ENCODE results near the gene CEP68. TPM values are rescaled to one million over a fixed set of nuclear protein-coding genes. Genes with fewer than 3 reads are reported as not detected.

Gene CEP68
- total RNA-seq, 1 experiment from 2014 or later: 7.2 TPM

- POLR2A ChIA-PET: no interaction called here
- no peak overlapping the region for H3K4me3 Mint-ChIP-seq (ENCODE audit: unreplicated experiment)
- no TSS peak for BruUV-seq (replicated peaks)
- H3K27ac Mint-ChIP-seq (ENCODE audit: low read depth, unreplicated experiment): no peak overlapping the region
- intact Hi-C loops (cut with micrococcal nuclease): no loop called here
- no peaks in the 10 kb centered on the region for H3K9me3 Mint-ChIP-seq (ENCODE audit: unreplicated experiment)
- no peak for DNase-seq (ENCODE audit: unreplicated experiment)
- H3K27me3 Mint-ChIP-seq (ENCODE audit: insufficient read depth, unreplicated experiment): no peaks in the 10 kb centered on the region
- H3K36me3 Mint-ChIP-seq (ENCODE audit: insufficient read depth, unreplicated experiment): peaks cover 34% of the 10 kb centered on the region
- no peak for TF ChIP-seq CTCF (IDR thresholded peaks at IDR 0.05; ENCODE audit: unreplicated experiment)
- CTCF ChIA-PET: interaction anchor here (0.5 to 0.7 kb wide), 2 partner anchors 644 to 670 kb away, joined by 3 read pairs; no protein-coding TSS in a partner anchor
- no peaks in the 10 kb centered on the region for H3K4me1 Mint-ChIP-seq (ENCODE audit: insufficient read depth, unreplicated experiment)
These were observed 39.4 kb upstream of the CEP68 start for GRCh38 chr2:65016789-65017188.

GRCh38 chr2:65017335-65017734, 38.9 kb upstream of the CEP68 start:
- POLR2A ChIA-PET: no interaction called here
- Mint-ChIP-seq H3K36me3 (ENCODE audit: insufficient read depth, unreplicated experiment) (peaks cover 34% of the 10 kb centered on the region), H3K4me1 (ENCODE audit: insufficient read depth, unreplicated experiment) (no peaks in the 10 kb centered on the region), H3K4me3 (ENCODE audit: unreplicated experiment) (no peak overlapping the region), H3K27ac (ENCODE audit: low read depth, unreplicated experiment) (no peak overlapping the region), H3K9me3 (ENCODE audit: unreplicated experiment) (no peaks in the 10 kb centered on the region), H3K27me3 (ENCODE audit: insufficient read depth, unreplicated experiment) (no peaks in the 10 kb centered on the region)
- BruUV-seq (replicated peaks): no TSS peak
- CTCF ChIA-PET: interaction anchor here (0.6 to 0.7 kb wide), 3 partner anchors 25 to 644 kb away, joined by 3 to 5 read pairs (median 3); no protein-coding TSS in a partner anchor
- TF ChIP-seq CTCF (IDR thresholded peaks at IDR 0.05; ENCODE audit: unreplicated experiment): no peak
- no peak for DNase-seq (ENCODE audit: unreplicated experiment)
- intact Hi-C loops (cut with micrococcal nuclease): no loop called here

GRCh38 chr2:65018141-65018582, 38.1 kb upstream of the CEP68 start:
- ChIA-PET CTCF (no interaction called here), POLR2A (interaction anchor here (0.6 kb wide), 1 partner anchor 522 kb away, joined by 3 read pairs; no protein-coding TSS in a partner anchor)
- H3K27me3 Mint-ChIP-seq (ENCODE audit: insufficient read depth, unreplicated experiment): no peaks in the 10 kb centered on the region
- intact Hi-C loops (cut with micrococcal nuclease): no loop called here
- no TSS peak for BruUV-seq (replicated peaks)
- no peaks in the 10 kb centered on the region for H3K4me1 Mint-ChIP-seq (ENCODE audit: insufficient read depth, unreplicated experiment)
- H3K4me3 Mint-ChIP-seq (ENCODE audit: unreplicated experiment): no peak overlapping the region
- no peak for DNase-seq (ENCODE audit: unreplicated experiment)
- no peak for TF ChIP-seq CTCF (IDR thresholded peaks at IDR 0.05; ENCODE audit: unreplicated experiment)
- no peaks in the 10 kb centered on the region for H3K9me3 Mint-ChIP-seq (ENCODE audit: unreplicated experiment)
- H3K27ac Mint-ChIP-seq (ENCODE audit: low read depth, unreplicated experiment): no peak overlapping the region
- H3K36me3 Mint-ChIP-seq (ENCODE audit: insufficient read depth, unreplicated experiment): peaks cover 27% of the 10 kb centered on the region

- no peak for DNase-seq (ENCODE audit: unreplicated experiment)
- BruUV-seq (replicated peaks): no TSS peak
- no peak overlapping the region for H3K4me3 Mint-ChIP-seq (ENCODE audit: unreplicated experiment)
- no peaks in the 10 kb centered on the region for H3K9me3 Mint-ChIP-seq (ENCODE audit: unreplicated experiment)
- no peak for TF ChIP-seq CTCF (IDR thresholded peaks at IDR 0.05; ENCODE audit: unreplicated experiment)
- H3K36me3 Mint-ChIP-seq (ENCODE audit: insufficient read depth, unreplicated experiment): peaks cover 27% of the 10 kb centered on the region
- POLR2A ChIA-PET: no interaction called here
- CTCF ChIA-PET: no interaction called here
- H3K4me1 Mint-ChIP-seq (ENCODE audit: insufficient read depth, unreplicated experiment): no peaks in the 10 kb centered on the region
- no peak overlapping the region for H3K27ac Mint-ChIP-seq (ENCODE audit: low read depth, unreplicated experiment)
- H3K27me3 Mint-ChIP-seq (ENCODE audit: insufficient read depth, unreplicated experiment): no peaks in the 10 kb centered on the region
- intact Hi-C loops (cut with micrococcal nuclease): no loop called here
These were observed 37.2 kb upstream of the CEP68 start for GRCh38 chr2:65019010-65019409.

Data from MCF 10A (cell line).